Left renal pelvis (tissue), 4 donors: ENCODE data around the gene GRID2. TPM values are rescaled to one million over a fixed set of nuclear protein-coding genes. Genes with fewer than 3 reads are reported as not detected.
A peak's percentile ranks its signal among the peaks of the same experiment; 100 is the strongest.

Experiments
- DNase-seq, 4 donors: peaks; one replicate each; pipeline ENCODE4 v3.0.0-alpha.2; 2013; ENCODE audit warnings: low read depth in 4 of 4, low spot score in 3 of 4
- polyA plus RNA-seq, 4 donors: library from polyadenylated mRNA; unstranded; fragments of 120-200 nt; gene quantifications; one replicate each; pipeline ENCODE4 v1.2.1, GENCODE V29; 2013; ENCODE audit not compliant: insufficient read length in 4 of 4

Gene GRID2
- polyA plus RNA-seq, 4 donors = 2.9 to 7.1 (median 3.4) TPM

DNA sequence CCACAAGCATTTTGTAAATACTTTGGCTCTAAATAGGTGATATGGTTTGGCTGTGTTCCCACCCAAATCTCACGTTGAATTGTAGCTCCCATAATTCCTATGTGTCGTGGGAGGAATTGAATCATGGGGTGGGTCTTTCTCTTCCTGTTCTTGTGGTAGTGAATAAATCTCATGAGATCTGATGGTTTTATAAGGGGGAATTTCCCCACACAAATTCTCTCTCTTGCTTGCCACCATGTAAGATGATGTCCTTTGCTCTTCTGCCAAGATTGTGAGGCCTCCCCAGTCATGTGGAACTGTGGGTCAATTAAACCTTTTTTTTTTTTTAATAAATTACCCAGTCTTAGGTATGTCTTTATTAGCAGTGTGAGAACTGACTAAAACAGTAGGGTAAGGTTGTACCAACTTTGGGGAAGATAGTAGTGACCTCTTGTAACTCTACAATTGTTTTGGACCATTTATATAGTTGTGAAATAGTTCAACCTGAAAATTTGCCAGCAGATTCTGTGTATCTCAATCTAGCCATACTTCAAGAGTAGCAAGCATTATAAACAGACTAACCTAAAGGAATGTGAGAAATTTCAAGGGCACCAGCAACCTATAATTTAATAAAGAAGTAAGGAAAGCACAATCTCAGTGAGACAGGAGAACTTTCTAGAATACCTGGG, 727.8 kb downstream of the GRID2 start:
- no peak for DNase-seq

DNA sequence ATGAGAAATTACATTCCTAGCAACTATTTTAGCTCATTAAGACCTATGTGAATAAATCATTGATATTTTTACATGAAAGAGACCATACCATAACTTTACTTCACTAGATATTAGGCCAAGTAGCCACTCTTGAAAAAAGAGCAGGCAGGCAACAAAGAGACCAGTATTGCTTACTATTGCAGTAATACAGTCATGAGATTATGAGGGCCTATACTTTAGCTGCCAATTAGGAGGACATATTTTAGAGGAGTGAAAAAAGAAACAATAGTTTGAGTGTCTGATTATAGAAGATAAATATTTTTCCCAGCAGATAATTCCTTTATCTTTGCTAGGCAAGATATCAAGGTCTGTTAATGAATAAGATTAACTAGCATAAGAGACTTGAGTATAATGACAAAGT, 739.0 kb downstream of the GRID2 start:
- no peak for DNase-seq

DNA sequence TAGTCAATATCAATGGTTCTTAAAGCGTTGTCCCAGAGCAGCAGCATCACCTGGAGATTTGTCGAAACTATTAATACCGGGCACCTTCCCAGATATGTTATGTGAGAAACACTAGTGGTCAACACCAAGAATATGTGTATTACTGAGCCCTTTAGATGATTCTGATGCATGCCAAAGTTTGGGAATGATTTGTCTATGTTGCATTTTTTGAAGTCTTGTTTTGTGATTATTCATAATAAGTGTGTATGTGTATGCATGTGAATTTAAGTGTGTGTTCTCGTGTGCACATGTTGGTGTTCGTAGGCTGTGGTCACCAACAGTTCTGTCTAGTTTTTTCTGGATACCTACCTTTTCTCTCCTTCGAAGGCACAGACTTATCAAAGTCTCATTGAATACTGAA, 749.4 kb downstream of the GRID2 start:
- DNase-seq = no peak

DNA sequence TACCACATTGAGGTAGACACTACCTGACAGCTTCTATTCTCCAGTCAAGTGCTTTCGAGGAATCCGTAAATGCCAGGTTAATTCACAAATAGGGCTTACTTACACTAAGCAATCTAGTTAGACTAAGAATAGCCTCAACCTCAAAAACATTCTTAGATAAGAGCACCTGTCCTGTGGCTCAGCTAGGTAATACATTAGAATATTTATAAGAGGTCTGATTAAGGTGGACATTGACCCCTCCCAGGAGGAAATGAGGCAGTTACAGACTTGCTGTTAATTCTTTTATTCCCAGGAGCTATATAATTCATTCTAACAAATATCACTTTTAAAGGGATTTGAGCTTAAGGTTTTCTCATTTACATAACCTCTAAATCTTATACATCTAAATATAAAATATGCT, 758.1 kb downstream of the GRID2 start:
- no peak for DNase-seq

DNA sequence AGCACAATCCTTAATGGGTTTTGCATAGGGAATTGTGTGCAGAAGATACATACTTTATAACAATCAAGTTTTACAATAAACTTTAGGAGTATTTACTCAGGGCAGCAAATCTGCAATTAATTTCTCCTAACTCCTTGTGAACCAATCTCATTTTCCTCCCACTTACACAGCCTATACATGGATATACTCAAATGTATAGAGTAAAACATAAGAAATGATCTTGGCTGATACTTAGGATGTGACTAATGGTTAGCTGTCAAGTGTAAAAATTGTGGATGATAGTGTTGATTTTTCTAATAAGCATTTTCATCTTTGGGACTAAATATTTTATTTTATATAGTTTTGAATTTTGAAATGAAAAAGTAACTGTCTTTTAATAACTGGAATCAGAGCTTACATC, 759.6 kb downstream of the GRID2 start:
- DNase-seq = no peak

DNA sequence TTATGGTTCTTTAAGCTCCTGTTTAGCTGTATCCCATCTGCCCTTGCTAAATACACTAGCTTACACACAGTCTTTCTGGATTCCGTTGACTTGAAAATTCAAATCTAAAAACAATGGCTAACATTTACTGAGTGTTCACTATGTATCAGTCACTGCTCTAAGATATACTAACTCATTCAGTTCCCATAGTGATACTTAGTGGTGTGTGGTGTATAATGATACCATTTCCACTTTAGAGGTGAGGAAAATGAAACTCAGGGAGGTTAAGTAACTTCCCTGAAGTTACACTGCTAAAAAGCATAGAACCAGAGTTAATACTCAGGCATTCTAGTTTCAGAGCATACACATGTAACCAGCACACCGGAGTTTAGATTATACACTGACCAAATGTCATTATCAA, 762.0 kb downstream of the GRID2 start:
- DNase-seq = no peak

DNA sequence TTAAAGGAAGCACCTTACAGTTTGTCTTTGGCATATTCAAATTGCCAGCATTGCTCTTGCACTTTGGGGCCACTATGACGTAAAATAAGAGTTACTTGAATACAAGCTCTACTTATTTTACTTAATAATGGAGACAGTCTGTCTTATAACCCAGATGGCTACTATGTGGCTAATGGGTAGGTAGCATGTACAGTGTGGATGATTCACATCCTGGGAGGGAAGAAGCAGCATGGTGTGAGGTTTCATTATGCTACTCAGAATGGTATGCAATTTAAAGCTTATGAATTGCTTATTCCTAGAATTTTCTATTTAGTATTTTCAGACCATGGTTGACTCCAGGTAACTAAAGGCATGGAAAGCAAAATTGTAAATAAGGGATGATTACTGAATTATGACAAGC, 763.0 kb downstream of the GRID2 start:
- no peak for DNase-seq

DNA sequence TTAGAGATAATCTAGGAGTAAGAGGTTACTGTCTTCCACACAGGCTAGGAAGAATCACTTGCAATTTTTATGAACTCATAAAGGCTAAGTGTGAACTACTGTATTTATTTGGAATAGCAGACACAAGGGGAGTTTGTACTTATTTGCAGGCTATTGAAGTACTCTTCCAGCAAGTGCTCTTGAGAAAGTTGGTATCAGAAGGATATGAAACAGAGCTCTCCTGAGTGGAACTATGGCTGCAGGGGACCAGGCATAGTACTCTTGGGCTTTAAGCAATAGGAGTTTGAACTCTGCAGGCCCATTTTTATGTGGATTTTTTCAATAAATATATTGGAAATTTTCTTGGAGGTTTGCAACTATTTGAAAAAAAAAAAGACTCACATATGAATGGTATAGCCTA, 768.5 kb downstream of the GRID2 start:
- no peak for DNase-seq

DNA sequence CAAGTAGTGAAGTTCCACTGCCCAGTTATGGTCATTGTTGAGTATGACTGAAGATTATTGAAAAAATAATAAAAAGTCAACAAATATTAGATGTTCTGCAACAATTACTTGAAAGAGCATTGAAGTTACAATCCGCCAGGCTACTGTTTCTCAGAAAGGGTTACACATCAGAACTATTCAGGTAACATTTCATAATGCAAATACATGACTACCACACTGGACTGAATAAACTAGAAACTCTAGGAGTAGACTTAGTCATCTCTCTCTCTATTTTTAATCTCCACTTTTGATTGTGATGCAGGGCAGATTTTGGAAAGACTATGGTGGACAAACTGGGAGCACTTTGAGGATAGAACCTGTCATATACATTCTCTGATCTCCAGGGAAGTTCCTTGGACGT, 776.5 kb downstream of the GRID2 start:
- no peak for DNase-seq

DNA sequence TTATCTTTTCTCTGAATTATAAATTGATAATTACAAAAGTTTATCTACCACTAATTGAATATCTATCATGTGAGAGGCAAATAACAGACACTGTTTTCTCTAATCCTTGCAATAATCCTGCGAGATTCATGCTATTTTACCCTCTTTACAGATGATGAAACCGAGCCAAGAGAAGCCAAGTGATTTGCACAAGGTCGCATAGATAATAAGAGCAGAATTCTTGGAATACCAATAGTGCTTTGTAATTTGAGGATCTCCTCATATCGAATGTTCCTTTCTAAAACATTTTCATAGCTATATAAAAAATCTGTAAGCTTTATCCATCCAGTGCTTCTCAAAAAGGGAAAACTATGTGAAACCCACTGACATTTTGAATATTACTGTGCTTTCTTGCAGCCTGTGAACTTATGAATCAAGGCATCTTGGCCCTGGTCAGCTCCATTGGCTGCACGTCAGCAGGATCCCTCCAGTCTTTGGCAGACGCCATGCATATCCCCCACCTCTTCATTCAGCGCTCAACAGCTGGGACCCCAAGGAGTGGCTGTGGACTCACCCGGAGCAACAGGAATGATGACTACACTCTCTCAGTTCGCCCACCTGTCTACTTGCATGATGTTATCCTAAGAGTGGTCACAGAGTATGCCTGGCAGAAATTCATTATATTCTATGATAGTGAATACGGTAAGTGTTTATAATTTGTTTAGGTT, 781.0 kb downstream of the GRID2 start:
- DNase-seq = no peak

DNA sequence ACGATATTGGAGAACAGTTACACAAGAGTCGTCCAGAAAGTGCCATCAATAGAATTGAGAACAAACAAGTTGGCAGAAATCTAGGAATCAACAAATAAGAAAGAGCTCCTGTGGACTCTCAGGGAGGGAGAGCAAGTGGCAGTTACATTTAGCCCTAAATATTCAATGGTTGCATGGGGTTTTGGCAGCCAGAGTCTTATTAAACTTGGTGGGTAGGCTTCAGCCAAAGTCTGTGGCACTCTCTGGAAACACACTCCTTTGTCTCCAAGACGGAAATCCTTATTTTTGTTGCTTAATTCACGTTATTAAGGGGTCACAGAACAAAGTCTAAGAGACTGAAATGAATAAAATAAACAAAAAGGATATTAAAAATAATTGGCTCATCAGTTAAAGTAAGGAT, 782.6 kb downstream of the GRID2 start:
- DNase-seq = no peak

DNA sequence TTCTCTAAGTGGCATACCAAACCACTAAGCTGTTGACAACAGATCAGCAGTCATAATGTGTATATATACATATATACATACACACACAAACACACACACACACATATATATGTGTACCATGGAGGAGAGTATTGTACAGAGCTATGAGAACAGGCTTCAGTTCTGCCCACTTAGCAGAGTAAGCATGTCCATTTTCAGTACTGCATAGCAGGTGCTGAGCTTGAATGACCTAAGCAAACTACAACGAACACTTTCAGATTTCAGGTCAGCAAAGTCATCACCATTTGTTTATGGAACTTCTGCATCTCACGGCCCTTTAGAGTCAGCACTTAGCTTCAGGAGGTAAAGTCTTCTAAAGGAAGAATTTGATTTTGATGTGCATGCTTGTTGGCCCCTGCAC, 789.0 kb downstream of the GRID2 start:
- DNase-seq = no peak

DNA sequence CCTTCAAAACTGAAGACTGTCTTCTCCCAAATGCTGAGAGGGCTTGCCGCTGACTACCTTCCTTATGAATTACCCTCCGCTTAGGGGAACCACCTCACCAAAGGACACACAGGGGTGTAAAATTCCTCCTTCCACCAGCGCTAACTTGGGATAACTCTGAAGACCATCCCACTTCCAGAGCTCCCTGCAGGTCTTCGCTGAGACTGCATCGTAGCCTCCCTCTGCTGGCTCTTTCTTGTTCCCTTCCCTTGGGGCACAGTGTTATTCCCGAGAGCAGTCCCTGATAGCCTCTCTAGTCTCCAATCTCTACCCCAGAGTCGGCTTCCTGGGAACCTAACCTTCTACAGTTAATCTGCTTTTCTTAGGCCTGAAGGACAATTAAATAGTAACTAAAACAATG, 799.3 kb downstream of the GRID2 start:
- no peak for DNase-seq

DNA sequence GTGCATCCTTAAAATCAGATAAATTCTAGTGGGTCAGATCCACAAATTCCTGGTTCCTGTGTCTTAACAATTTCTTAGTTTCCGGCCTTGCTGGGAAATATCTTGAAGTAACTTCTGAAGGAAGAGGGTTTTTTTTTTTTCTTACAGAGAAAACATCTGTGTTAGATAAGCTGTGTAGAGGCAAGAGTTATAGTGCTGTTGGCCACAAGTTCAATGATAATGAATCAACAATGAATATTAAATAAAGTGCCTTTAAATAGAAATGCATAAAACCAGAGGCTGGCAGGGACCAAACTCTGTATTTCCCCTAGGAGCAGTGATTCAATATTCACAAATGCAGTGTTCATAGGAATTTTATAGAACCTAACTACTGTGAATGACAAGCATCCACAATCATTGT, 812.9 kb downstream of the GRID2 start:
- no peak for DNase-seq

DNA sequence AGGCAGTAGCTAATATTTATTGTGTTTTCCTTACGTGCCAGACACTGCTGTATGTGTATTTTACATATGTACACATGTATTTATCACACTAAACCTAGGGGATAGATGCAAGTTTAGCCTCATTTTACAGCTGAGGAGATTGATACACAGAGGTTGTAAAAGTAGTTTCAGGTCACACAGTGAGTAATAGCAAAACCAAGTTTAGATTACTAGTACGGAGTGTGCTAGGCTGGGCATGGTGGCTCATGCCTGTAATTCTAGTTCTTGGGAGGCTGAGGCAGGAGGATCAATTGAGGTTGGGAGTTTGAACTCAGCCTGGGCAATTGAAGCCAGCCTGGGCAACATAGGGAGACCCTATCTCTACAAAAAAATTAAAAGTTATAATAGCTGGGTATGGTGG, 823.7 kb downstream of the GRID2 start:
- DNase-seq = no peak

DNA sequence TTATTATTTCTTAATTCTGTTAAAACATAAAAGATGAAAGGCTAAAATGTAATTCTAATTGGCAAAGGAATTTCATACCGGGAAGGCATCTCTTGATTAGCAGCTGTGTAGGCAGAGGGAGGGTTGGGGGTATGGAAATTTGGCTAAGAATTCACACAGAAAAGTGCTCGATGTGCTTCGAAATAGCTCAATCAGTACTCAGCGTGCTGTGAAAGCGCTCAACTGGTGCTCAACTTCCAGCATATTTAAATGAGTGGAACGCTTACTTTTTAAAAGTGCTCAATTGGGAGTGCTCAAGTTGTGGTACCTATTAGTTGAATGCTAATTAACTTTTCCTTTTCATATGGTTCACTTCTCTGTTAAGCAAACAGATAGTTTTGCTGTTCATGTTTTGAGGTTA, 828.9 kb downstream of the GRID2 start:
- DNase-seq = no peak

DNA sequence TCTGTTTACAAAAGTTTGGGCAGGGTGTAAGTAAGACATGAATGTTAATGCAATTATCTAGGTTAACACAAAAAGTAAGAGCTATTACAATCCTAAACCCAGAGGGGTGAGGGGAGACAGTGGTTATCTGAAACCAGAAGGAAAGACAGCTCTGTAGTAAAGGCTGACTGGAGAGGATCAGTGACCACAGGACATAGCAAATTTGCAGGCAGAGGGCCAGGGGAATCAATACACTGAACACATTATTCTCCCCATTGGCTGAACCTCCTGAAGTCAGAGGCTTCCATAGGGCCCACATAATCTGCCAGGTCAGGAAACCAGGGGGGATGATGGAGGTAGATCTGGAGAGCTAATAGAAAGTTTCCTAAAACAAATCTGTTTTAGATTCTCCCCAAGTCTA, 835.4 kb downstream of the GRID2 start:
- DNase-seq = no peak

DNA sequence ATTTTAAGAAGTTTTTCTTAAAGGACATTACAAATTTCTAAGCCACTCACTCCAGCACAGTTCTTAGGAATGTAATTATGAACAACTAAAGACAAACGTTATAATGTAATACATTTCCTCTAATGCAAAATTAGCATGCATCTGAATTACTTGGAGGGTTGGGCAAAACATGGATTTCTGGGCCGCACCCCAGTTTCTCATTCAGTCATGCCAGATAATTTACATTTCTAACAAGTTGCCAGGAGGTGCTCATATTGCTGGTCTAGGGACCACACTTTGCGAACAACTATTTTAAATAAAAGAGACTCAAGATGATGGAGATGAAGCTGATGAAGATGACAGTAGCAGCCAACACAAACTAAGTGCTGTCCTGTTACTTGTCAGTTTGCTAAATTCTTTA, 840.1 kb downstream of the GRID2 start:
- DNase-seq = no peak

DNA sequence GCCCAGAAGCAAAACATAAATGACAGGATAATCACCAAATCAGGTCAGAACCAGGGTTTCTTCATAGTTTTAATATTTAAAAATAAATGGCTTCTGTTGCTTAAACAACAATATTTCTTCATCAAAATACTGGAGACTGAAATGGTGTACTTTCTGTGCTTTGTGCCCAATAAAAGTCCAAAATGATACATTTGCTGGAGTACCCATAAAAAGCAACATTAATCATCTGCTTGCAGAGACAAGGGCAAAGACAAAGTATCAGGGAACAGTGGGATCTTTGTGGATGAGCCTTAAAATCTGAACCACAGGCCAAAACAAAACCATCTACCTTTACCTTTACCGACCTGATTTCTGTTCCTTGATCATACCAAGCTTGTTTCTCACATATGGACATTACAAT, 840.9 kb downstream of the GRID2 start:
- DNase-seq = no peak

DNA sequence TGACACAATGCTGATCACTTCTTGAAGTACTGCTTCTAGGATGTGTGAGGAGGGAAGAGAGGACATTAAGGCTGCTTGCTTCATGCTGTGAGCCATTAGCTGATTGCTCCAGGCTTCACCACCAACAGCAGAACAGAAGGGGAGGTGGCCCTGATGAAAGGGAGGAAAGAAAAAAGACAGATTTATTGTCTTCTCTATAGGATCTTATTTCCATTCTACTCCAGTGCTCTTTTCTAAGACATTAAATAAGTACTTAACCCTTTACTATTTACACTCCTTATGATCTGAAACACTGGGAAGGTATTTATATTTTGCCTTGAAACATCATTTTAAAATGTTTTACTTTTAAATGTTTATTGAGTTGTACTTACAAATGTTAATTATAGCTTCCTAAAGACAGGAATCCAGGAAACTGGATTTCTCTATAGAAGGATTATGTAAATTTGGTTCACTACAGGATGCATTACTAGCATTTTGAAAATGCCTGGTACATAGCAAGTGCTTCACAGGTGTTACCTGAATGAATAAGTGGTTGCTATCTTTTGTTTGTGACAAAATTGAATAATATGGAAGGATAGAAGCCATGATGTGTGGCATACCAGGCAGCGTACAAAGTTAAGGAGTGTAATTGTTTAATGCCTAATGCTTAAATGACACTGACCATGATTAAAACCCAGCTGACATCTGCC, 843.9 kb downstream of the GRID2 start:
- peak in 2 of 4 donors; percentile 8 to 36 for DNase-seq

DNA sequence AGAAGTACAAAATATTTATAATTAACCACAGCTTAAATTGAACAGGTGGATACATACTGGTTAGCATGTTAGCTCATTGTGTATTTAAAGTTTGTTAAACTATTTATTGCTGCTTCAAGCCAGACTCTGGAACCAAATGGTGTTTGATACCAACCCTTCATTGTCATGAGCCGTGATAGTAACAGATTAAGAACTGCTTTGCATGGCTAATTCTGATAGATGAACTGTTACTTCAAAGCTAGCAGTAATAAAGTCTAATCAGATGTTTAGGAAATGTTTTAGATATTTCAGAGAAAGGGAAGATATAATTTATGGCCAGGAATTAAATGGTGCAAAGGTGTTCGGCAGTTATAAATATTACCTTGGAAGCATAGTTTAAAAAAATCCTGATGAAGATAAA, 848.7 kb downstream of the GRID2 start:
- no peak for DNase-seq

DNA sequence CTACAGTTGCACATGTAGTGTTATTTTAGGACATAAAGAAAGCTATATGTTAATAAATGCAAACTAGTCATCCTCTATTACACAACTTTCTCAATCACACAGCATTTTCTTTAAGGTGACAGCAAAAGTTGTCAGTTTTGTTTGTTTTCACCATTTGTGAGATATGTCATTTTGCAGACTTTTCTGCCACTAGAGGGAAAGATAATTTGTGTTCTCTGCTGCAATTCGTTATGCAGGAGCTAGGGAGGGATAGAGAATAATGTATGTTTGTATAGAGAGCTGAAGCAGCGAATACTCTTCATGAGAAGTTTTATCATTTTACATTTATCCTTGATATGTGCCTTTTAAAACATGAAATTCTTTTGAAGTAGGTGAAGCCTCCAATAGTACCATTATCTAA, 854.2 kb downstream of the GRID2 start:
- DNase-seq = no peak
